CD4-positive, alpha-beta T cell (primary cell): ENCODE results near the gene LPP. TPM values are rescaled to one million over a fixed set of nuclear protein-coding genes. Genes with fewer than 3 reads are reported as not detected.

Experiments
- ATAC-seq: fragments of 200-7000 bp; cut with Tn5 transposase; one replicate; pipeline ENCODE4 v1.10.0; 2022; ENCODE audit warnings: mild to moderate bottlenecking; ENCODE audit not compliant: poor library complexity
- CTCF ChIA-PET: fragments of 350-600 bp; sonication (Branson Sonifier 250); formaldehyde crosslinking; loops from one replicate; lab custom pipeline; 2021; ENCODE audit warnings: antibody characterized with exemption, inconsistent platforms; lab: Charles Lee
- POLR2A ChIA-PET: fragments of 350-600 bp; sonication (Branson Sonifier 250); formaldehyde crosslinking; loops from one replicate; lab custom pipeline; 2021; ENCODE audit warnings: antibody characterized with exemption, inconsistent platforms; lab: Charles Lee
- DNase-seq, 14 experiments: peaks; one replicate each; pipeline ENCODE4 v3.0.0-alpha.2; 2013 to 2020; ENCODE audit warnings: mixed read lengths in 2 of 14
- H3K27ac ChIP-seq, 2 donors: one replicate each; pipeline versions ENCODE4 v1.5.1 to v1.7.0; 2013; ENCODE audit warnings: low read length in 2 of 2, low read depth in 1 of 2, mild to moderate bottlenecking in 1 of 2
- H3K27me3 ChIP-seq, 2 experiments: 1 replicate in 1 of 2; 2 replicates in 1 of 2; pipeline versions ENCODE4 v1.6.1 to v1.7.0; 2013; ENCODE audit warnings: low read length in 2 of 2, control low read depth in 1 of 2, mild to moderate bottlenecking in 1 of 2, moderate library complexity in 1 of 2; ENCODE audit not compliant: insufficient read depth in 2 of 2, control insufficient read depth in 1 of 2
- H3K36me3 ChIP-seq: one replicate; pipeline ENCODE4 v1.6.1; 2013; ENCODE audit warnings: low read length, control low read depth; ENCODE audit not compliant: insufficient read depth
- H3K4me1 ChIP-seq: one replicate; pipeline ENCODE4 v1.6.1; 2013; ENCODE audit warnings: low read length, control low read depth; ENCODE audit not compliant: insufficient read depth
- H3K4me3 ChIP-seq: one replicate; pipeline ENCODE4 v1.5.1; 2013; ENCODE audit warnings: mild to moderate bottlenecking, low read length, moderate library complexity
- H3K9me3 ChIP-seq, 2 experiments: 1 replicate in 1 of 2; 2 replicates in 1 of 2; pipeline versions ENCODE4 v1.6.1 to v1.7.0; 2013; ENCODE audit warnings: low read length in 2 of 2, mild to moderate bottlenecking in 2 of 2, control low read depth in 1 of 2, moderate library complexity in 1 of 2; ENCODE audit not compliant: control insufficient read depth in 1 of 2, insufficient read depth in 1 of 2
- H3K27ac Mint-ChIP-seq: one replicate; pipeline ENCODE4 v1.8.0; 2020; ENCODE audit warnings: mixed read lengths
- H3K27me3 Mint-ChIP-seq: one replicate; pipeline ENCODE4 v1.8.0; 2021; ENCODE audit warnings: mixed read lengths
- H3K36me3 Mint-ChIP-seq: one replicate; pipeline ENCODE4 v1.8.0; 2021; ENCODE audit warnings: low read depth, mixed read lengths
- H3K4me1 Mint-ChIP-seq: one replicate; pipeline ENCODE4 v1.8.0; 2021; ENCODE audit warnings: low read depth, mixed read lengths
- H3K4me3 Mint-ChIP-seq: one replicate; pipeline ENCODE4 v1.8.0; 2020; ENCODE audit warnings: mild to moderate bottlenecking, mixed read lengths
- H3K9me3 Mint-ChIP-seq: one replicate; pipeline ENCODE4 v1.8.0; 2020; ENCODE audit warnings: mixed read lengths
- CTCF ChIP-seq: fragments of 200-600 bp; IDR thresholded peaks from one replicate; pipeline ENCODE4 v1.8.0; 2022; ENCODE audit warnings: antibody characterized with exemption, mild to moderate bottlenecking
- intact Hi-C, 2 experiments: fragments of 100-400 bp; cut with DNase I in 1 of 2; cut with micrococcal nuclease in 1 of 2; formaldehyde crosslinking; loops; one replicate each; pipeline versions ENCODE4 v1.15.1 to v1.9.0; 2023 to 2025; cut with DNase I, micrococcal nuclease
- total RNA-seq, 174 experiments: library from RNA in 2 of 174; stranded (reverse) in 2 of 174; gene quantifications; one replicate each; pipeline ENCODE4 v1.2.3 and lab custom pipeline; 2021 to 2026

The LPP gene
- total RNA-seq, 2 experiments from 2014 or later, result 45.6 to 45.9 TPM

GRCh38 chr3:188860147-188860546 lies 706.2 kb downstream of the LPP start:
- H3K27ac Mint-ChIP-seq, result no peak overlapping the region
- ATAC-seq, result no peak
- H3K9me3 ChIP-seq, result no peaks in the 10 kb centered on the region
- no peaks in the 10 kb centered on the region for H3K36me3 Mint-ChIP-seq
- no peak for DNase-seq
- no peaks in the 10 kb centered on the region for H3K9me3 Mint-ChIP-seq
- no peak for TF ChIP-seq CTCF
- H3K4me1 Mint-ChIP-seq, result peaks cover 4% of the 10 kb centered on the region
- no peak overlapping the region for H3K27ac ChIP-seq
- H3K4me1 ChIP-seq, result no peaks in the 10 kb centered on the region
- no peaks in the 10 kb centered on the region for H3K27me3 ChIP-seq
- ChIA-PET POLR2A (no interaction called here), CTCF (interaction anchor here (0.7 kb wide), 1 partner anchor 329 kb away, joined by 3 read pairs; no protein-coding TSS in a partner anchor)
- H3K36me3 ChIP-seq, result no peaks in the 10 kb centered on the region
- no peaks in the 10 kb centered on the region for H3K27me3 Mint-ChIP-seq
- intact Hi-C loops, result no loop called here
- H3K4me3 Mint-ChIP-seq, result no peak overlapping the region
- H3K4me3 ChIP-seq, result no peak overlapping the region

GRCh38 chr3:188861842-188862744 lies 708.1 kb downstream of the LPP start:
- Histone ChIP-seq H3K4me1 (no peaks in the 10 kb centered on the region), H3K27me3 (no peaks in the 10 kb centered on the region), H3K27ac (no peak overlapping the region), H3K36me3 (peaks cover 13% of the 10 kb centered on the region), H3K4me3 (no peak overlapping the region), H3K9me3 (no peaks in the 10 kb centered on the region)
- no peak overlapping the region for H3K27ac Mint-ChIP-seq
- ChIA-PET CTCF (interaction anchor here (0.5 to 0.6 kb wide), 2 partner anchors 32 to 601 kb away, joined by 3 read pairs; no protein-coding TSS in a partner anchor), POLR2A (no interaction called here)
- no peaks in the 10 kb centered on the region for H3K27me3 Mint-ChIP-seq
- peaks cover 13% of the 10 kb centered on the region for H3K36me3 Mint-ChIP-seq
- ATAC-seq, result no peak
- H3K9me3 Mint-ChIP-seq, result no peaks in the 10 kb centered on the region
- no peak for DNase-seq
- H3K4me1 Mint-ChIP-seq, result peaks cover 4% of the 10 kb centered on the region
- intact Hi-C loops, result no loop called here
- no peak for TF ChIP-seq CTCF
- H3K4me3 Mint-ChIP-seq, result no peak overlapping the region

GRCh38 chr3:188863999-188864406 lies 710.0 kb downstream of the LPP start:
- Histone ChIP-seq H3K9me3 (no peaks in the 10 kb centered on the region), H3K27me3 (no peaks in the 10 kb centered on the region), H3K27ac (no peak overlapping the region), H3K36me3 (peaks cover 13% of the 10 kb centered on the region), H3K4me1 (no peaks in the 10 kb centered on the region), H3K4me3 (no peak overlapping the region)
- ChIA-PET POLR2A (no interaction called here), CTCF (interaction anchor here (0.6 kb wide), 1 partner anchor 1315 kb away, joined by 3 read pairs; no protein-coding TSS in a partner anchor)
- no peak for DNase-seq
- Mint-ChIP-seq H3K27ac (no peak overlapping the region), H3K4me3 (no peak overlapping the region), H3K36me3 (peaks cover 13% of the 10 kb centered on the region), H3K9me3 (no peaks in the 10 kb centered on the region), H3K4me1 (peaks cover 4% of the 10 kb centered on the region), H3K27me3 (no peaks in the 10 kb centered on the region)
- ATAC-seq, result no peak
- TF ChIP-seq CTCF, result no peak
- intact Hi-C loops, result no loop called here
